EH (cell line): ENCODE measurements around the gene FGFRL1.
"Not testable (repeated sequence)": the region's sequence is repeated elsewhere in the genome, so short reads cannot be mapped to it uniquely, and the experiment has no call there.

Experiments
- DNase-seq: peaks from one replicate; pipeline ENCODE4 v3.0.0-alpha.2; 2015; ENCODE audit warnings: low read depth

FGFRL1 gene

DNA sequence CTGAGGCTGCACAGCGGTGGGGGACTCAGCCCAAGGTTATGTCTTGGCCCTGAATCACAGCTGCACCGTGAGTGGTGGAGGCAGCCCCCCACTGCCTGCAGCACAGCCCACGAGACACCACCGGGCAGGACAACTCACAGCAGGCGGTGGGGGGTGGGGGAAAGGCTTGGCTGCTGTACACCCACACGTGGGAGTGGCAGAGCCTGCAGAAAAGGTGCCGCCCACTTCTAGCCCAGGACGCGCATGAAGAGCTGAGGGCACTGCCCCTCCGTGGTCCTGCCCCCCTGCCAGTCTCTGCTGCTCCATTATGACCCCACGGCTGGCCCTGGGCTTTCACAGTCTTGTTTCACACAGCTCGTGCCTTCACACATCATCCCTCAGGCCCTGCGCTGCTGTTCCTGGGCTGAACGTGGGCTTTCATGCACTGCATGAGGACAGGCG, 40.8 kb downstream of the FGFRL1 start:
- DNase-seq = no peak

DNA sequence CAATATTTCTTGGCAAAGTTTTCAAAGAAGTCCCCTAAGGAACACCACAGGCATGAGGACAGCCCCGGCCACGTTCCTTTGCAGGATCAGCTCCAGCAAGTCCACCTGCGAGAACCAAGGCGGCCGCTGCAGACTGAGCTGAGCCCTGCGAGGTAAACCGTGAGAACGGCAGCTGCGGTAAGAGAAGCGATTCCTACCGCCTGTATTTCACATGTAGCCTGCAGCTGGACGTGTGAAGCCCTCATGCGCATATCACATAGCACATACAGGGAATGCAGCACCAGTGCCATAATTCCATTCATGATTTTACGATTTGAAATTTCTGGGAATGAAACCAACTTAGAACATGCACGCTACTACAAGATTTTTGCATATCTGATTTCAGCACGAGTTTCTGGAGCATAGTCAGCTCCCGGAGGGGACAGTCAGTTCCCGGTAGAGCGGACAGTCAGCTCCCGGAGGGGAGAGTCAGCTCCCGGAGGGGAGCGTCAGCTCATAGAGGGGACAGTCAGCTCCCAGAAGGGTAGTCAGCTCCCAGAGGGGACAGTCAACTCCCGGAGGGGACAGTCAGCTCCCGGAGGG, 41.7 kb downstream of the FGFRL1 start:
- peak; percentile 94 for DNase-seq

DNA sequence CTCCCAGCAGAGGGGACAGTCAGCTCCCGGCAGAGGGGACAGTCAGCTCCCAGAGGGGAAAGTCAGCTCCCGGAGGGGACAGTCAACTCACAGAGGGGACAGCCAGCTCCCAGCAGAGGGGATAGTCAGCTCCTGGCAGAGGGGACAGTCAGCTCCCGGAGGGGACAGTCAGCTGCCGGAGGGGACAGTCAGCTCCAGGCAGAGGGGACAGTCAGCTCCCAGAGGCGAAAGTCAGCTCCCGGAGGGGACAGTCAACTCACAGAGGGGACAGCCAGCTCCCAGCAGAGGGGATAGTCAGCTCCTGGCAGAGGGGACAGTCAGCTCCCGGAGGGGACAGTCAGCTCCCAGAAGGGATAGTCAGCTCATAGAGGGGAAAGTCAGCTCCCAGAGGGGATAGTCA, 42.5 kb downstream of the FGFRL1 start:
- DNase-seq = not testable (repeated sequence)

DNA sequence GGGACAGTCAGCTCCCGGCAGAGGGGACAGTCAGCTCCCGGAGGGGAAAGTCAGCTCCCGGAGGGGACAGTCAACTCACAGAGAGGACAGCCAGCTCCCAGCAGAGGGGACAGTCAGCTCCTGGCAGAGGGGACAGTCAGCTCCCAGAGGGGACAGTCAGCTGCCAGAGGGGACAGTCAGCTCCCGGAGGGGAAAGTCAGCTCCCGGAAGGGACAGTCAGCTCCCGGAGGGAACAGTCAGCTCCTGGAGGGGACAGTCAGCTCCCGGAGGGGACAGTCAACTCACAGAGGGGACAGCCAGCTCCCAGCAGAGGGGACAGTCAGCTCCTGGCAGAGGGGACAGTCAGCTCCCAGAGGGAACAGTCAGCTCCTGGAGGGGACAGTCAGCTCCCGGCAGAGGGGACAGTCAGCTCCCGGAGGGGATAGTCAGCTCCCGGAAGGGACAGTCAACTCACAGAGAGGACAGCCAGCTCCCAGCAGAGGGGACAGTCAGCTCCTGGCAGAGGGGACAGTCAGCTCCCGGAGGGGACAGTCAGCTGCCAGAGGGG, 43.3 kb downstream of the FGFRL1 start:
- DNase-seq = not testable (repeated sequence)

DNA sequence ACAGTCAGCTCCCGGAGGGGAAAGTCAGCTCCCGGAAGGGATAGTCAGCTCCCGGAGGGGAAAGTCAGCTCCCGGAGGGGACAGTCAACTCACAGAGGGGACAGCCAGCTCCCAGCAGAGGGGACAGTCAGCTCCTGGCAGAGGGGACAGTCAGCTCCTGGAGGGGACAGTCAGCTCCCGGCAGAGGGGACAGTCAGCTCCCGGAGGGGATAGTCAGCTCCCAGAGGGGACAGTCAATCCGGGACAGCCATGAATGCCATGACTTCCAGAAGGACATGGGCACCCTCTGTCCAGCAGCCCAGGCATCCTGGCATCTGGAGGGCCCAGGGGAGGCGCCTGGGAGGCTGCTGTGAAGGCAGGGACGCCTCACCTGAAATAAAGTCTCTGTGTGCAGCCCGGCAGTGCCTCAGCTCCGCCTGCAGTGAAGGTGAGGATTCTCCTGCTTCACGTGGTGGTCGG, 43.8 kb downstream of the FGFRL1 start:
- not testable (repeated sequence) for DNase-seq

DNA sequence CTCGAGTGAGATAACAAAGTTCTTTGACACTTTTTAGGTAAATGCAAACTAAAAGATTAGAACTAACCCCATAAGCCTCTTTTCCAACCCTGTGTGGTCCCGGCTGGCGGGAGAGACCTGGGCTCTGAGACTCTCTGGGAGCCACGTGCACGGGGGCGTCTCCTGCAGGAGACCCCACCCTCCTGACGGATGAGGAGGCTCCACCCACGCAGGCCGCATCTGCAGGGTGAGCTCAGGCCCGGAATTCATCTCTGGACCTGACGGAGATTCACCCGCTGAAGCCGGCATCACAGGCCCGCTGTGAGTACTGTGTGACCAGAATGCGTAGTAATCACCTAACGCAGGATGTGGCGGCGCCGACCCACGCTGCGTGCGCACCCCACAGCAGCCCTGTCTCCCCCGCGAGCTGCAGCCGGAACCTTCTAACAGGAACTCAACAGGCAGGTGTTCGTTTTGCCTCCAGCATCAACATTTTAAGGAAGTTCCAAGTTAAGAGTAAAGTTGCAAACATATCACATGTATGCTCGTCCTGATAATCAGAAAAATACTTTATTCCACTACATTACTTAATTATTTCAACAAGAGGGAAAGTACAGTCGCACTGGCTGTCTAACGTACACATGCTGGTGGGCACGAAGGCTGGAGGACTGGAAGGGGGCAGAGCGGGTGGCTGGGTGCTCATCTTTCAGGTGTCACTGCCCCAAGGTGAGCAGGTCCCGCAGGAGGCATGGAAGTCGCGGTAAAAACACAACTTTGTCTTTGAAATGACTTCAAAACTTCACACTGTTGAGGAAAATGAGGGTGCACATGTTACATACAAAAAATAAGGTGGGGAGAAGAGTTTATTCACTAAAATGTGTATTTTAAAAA, 44.5 kb downstream of the FGFRL1 start:
- DNase-seq = peak; percentile 42

DNA sequence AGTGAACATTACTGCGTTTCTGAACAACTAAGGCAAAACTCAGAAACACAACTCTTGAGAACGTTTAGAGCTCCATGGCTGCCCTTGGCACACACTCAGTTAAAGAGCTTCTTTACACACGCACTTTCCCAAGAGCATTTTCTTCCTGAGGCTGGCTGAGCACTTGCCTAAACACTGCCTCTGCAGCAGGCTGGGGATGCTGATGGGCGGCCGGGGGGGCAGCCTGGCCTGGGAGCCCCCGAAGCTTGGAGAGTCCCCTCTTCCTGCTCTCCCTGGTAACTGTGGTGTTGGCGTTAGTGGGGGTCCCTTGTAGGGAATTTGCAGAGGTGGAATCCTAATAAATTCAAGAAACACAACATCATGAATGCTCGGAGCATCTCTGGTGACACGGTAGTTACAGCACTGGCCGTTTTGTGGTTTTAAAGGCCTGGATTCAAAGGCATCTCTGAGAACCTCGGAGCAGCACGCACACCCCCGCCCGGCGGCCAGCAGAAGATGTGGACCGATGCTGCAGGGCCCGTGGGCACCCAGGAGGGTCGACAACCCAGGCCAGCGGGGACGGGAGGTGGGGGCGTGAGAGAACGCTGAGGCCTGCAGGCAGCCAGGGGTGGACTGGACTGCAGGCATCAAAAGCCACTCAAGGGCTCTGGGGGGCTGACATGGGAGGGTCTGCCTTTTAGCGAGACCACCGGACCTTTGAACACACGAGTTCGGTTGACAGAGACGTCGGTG, 45.4 kb downstream of the FGFRL1 start:
- DNase-seq = no peak

DNA sequence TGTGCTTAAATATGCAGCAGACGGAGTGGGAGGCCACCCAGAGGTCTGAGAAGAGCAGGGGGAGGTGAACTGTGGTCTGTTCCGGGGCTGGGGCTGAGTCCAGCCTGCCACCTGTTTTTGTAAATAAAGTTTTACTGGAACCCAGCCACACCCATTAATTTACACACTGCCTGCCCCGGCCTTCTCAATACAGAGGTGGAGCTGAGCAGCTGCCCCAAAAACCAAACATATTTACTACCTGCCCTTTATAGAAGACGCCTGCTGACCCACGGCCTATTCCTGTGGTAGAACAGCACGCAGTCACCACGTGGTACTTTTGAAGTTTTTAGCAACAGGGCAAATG, 45.9 kb downstream of the FGFRL1 start:
- no peak for DNase-seq

DNA sequence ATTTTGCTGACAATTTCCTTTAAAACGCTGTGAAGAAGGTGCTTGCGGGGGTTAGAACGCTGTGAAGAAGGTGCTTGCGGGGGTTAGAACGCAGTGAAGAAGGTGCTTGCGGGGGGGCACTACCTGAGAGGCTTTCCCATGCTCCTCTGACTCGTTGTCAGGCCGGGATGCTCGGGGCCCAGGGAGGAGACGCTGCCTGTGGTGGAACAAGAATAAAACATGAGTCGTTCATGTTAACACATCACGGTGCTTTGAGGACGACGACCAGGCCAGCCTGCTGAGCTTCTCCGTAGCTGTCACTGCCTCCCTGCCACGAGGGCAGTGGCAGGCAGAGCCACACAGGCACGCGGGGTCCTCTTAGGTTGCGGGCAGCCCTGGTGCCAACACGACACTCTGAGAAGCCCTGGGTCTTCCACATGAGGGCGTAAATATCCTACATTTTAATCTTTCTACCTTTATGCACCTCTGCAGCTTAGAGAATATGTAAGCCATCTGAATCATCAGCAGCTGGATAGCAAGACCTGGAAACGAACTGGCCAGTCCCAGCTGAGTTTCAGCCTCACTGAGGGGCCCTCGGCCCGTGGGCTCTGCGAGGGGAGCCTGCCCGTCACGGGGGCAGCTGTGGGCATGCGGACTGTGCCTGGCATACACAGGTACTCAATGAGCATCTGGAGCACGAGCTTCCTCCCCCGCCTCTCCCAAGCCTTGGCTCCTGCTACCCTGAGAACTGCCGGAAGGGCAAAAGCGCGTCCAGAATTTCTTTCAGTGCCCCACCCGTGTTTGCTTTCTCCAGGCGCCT, 47.0 kb downstream of the FGFRL1 start:
- DNase-seq = peak; percentile 47

DNA sequence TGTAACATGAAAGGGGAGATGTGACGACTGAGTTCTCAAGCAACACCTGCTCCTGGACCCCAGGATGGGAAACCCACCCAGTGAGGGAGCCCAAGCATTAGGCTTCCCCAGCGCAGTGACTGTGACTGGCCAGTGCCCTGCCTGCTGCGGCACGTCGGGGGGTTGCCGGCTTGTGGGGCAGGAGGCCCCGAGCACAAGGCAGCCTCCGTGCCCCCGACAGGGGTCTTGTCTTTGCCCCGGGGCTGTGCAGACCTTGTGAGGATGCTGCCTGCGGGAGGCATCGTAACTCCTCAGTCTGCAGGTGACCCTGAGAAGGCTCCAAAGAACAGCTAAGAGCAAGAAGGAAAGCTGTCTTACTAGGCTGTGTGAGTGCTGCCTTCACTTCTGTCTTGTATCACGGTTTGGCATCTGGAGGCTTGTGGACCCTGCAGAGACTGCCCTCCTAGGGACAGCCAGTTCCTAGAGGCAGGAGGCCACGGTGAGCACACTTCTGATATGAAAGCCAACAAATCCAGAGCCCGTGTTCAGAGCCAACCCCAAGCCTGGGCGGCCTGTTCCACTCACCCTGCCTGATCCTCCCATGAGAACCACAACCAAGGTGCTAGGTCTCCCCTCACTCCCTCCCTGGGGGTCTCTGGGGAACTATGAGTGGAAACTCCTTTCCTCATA, 47.7 kb downstream of the FGFRL1 start:
- no peak for DNase-seq

DNA sequence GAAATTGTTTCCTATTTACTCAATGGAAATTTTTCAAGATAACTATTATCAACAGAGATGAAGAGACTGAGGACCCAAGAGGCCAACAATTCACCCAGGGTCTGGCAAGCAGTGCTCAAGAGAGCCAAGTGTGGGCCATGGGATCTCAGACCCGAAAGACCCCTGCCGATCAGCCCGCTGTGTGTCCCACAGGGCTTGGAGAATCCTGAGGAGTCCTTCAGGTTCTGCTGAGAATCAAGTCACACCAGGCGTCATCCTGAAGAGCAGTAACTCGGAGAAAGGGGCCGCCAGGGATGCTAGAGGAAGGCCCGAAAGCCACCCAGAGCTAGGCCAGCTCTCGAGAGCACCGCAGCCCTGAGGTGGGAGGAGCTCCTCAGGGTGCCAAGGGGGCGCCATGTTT, 48.7 kb downstream of the FGFRL1 start:
- DNase-seq = no peak

DNA sequence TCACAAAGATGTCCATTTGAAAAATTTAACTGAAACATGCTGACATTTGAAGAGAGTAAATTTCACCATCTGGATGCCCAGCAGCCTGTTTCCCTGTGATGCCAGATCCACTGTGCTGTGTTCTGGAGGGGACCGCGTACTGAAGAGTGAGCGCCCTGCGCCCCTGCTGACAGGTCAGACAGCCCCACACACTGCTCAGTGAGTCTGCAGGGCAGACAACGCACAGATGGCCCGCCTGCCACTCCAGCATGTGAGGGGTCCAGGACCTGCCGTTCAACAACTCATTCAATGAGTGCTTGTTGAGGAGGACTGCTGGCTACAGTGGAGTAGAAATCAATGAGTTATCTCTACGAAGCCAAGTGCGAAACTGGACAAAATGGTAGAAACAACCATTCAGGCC, 49.2 kb downstream of the FGFRL1 start:
- no peak for DNase-seq

DNA sequence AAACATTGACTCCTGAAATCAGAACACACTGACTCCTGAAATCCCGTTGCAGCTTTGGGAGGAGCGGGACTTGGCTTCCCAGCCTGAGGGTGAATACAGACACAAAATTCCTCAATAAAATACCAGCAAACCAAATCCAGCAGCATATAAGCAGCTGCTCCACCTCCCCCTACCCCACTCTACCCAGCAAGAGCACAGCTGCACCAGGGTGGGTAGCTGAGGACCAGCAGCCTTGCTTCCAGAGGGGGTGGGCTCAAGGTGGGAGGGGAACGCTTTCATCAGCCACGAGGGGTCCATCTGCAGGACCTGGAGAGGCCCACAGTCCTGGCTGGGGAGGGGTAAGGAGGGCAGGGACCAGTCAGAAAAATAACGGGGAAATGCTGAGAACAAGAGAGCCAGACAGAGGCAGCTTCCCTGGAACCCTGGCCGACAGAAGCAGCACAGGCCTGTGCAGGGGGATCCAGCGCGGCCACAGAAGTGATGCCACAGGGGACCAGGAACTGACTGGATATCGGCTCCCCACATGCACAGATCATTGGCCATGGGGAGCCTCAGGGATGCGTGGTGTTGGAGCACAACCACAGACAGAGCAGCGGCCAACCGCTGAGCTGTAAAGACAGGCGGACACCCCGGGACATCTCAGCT, 49.8 kb downstream of the FGFRL1 start:
- no peak for DNase-seq

DNA sequence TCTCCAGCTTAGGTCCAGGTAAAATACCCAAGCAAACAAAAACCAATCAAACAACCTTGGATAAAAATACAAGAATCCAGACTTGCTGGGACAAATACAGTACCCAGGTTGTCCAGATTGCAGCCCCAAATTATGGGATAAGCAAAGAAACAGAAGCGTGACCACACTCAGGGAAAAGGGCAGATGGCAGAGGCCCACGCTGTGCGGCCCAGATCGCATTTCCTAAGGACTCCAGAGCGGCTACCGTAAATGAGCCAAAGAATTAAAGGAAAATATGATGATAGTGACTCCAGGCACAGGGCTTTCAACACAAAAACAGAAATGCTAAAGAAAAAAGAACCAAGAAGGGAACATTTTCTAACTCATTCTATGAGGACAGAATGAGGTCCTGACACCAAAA, 50.3 kb downstream of the FGFRL1 start:
- no peak for DNase-seq

DNA sequence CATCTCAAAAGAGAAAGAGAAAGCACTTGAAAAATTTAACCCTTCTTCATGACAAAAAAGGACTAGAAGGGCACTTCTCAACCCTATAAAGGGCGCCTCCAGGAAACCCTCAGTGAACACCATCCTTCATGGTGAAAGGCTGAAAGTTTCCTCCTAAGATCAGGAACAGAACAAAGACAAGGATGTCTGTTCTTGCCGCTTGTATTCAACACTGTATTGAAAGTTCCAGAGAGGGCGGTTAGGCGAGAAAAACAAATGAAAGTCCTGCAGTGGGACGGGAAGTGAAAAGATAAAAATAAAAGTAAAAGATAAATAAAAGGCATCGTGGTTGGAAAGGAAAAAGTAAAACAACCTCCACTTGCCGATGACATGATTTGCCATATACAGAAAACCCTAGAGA, 51.0 kb downstream of the FGFRL1 start:
- no peak for DNase-seq

DNA sequence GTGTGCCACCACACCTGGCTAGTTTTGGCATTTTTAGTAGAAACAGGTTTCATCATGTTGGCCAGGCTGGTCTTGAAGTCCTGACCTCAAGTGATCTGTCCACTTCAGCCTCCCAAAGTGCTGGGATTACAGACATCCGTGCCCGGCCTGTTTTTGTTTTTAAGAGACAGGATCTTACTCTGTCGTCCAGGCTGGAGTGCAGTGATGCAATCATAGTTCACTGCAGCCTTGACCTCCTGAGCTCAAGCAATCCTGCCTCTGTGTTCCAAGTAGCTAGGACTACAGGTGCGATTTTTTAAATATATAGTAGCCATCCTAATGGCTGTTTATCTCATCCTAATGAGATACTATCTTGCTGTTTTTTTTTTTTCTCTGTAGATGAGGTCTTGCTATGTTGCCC, 54.3 kb downstream of the FGFRL1 start:
- no peak for DNase-seq

DNA sequence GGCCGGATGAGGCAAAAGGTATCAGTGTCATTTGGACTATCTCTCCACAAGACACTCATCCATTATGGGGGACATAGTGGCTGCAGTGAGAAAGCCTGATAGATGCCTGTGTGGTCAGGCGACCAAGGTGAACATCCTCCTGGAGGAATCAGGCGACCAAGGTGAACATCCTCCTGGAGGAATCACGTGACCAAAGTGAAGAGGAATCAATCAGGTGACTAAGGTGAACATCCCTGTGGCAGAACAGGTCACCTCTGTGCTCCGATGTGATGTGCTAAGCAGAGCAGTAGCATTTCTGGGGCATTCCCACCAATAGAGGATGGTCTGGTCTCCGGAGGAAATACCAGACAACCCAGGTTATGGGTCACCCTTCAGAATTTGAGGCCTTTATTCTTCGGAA, 58.0 kb downstream of the FGFRL1 start:
- no peak for DNase-seq

DNA sequence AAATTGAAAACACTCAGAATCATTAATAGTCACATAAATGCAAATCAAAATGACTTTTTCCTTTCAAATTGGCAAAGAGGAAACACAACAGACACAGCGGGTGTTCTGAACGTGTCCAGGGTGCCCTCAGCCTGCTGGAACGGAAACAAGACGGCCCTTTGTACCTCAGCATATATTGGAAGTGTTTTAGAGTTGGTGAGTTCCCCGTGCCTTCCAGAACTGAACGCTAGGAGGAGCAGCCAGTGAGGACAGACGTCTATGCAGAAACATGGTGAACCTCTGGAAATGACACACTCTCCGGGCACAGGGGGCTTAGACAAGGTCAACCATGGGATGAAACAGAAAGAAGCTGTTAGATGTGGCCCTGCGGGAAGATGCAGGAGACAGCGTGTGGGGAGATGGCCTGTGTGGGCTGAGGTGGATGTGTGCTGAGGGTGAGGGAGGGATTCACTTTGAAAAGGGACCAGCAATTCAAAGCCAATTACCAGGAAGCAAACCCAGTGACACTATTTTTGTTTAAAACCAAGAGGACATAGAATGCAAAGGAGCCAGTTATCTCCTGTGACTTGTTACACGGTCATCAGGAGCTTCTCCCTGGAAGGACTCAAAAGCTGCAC, 61.5 kb downstream of the FGFRL1 start:
- peak; percentile 72 for DNase-seq

DNA sequence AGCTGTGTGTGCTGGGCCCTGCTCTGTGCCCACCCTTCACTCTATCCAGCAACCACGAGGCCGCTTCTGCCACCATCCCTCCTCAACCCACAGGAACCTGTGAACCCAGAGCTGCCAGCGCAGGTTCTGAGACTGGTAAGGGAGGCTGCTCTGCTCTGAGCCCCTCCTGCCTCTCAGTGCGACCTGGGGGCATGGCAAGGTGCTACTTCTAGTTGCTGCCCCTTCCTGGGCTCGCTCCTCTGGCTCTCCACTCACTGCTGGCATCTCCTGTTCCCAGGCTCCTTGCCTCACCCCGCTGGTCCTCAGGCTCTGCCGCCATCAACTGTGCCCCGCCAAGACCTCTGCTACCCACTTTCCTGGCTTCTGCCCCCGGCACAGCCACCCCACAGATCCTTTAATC, 62.7 kb downstream of the FGFRL1 start:
- DNase-seq = no peak

DNA sequence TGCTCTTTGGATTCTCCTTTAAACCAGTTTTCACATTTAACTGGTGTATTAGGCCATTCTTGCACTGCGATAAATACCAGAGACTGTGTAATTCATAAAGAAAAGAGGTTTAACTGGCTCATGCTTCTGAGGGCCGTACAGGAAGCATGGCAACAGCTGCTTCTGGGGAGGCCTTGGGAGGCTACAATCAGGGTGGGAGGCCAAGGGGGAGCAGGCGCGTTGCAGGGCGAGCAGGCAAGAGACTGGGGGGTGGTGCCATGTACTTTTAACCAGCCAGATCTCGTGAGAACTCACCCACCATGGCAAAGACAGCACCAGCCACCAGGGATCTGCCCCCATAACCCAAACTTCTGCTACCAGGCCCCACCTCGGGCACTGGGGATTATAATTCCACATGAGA, 63.8 kb downstream of the FGFRL1 start:
- DNase-seq = no peak
